NOMO-1 treated with DMSO at 0.1 percent for 48 hours (cell line): ENCODE results near the gene UROC1.

Source experiments
- DNase-seq: peaks from one replicate; lab custom pipeline; 2025; ENCODE audit not compliant: unreplicated experiment; lab: John Stamatoyannopoulos, UW

Gene UROC1

DNA sequence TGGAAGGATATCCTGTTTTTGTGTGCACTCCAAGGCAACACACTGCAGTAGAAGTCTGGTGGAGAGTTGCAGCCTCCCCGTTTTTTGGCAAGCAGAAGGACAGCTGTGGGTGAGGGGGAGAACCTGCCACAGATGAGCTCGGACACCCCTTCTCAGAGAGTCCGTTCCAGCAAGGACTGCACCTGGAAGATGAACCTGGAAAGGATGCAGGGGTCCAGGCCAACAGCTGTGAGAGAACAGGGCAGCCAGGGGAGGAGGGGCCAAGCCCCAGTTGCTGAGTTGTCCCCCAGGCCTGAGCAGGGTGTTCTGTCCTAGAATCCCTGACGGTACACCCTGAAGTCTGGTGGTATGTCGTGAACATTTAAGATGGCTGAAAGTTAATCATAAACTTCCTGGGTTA is 72.1 kb downstream of the UROC1 start:
- no peak for DNase-seq

GRCh38 chr3:126442856-126443242 is 74.7 kb downstream of the UROC1 start:
- DNase-seq, result no peak

DNA sequence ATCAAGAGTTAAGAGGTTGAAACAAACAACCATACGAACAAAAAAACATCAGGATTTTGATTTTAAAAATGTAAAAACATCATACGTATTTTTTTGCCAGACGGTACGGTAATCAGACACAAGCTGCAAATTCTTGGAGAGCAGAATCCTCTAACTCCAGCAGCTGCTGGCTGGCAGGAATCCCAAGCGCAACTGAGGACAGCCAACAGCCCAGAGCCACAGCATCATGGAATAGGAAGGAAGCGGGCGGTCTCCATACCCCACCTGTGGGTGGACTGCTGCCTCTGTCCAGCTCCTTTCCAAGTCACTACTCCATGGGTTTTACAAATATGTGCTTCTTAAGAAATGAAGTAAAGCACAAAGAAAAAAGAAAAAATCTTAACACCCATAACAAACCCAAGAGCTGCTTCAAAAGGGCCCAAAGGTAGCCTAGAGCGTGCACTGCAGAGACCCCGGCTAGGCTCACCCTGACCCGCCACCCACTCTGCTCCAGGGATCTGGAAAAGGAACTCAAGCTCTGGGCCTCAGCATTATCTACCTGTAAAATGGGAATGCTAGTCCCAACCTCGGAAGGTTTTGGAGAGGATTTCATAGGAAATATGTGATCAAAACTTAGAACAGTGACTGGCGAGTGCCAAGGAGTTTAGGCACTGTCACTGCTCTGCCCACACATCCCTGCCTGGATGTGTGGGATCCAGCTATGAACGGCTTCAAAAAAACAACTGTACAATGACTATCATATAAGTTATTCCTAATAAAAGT is 75.3 kb downstream of the UROC1 start:
- DNase-seq, result no peak

DNA sequence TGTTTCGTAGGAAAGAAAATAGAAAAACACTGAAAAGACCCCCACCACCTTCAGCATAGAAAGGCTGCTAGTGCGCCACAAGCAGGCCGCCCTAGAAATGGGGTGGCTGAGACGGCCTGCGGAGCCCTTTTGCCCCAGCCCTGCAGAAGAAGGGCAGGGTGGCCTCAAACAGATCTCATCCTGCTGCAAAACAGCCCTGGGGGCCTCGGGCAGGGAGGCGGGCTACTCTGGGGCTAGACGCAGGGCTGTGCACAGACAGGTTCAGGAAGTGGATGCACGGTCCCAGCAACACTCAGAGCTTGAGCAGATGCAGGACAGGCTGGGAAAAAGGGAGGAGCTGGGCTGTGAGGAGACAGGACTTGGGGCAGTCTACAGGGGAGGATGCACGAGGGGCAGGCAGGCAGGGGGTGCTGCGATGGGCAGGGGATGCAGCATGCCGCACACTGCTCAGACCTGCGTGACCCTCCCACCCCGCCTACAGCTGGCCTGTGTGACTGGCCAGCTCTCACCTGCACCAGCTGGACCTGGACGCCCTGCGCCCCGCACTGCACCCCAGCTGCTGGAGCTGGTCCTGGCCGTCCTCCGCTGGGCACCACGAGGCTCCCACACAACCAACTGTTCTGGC is 76.2 kb downstream of the UROC1 start:
- no peak for DNase-seq

DNA sequence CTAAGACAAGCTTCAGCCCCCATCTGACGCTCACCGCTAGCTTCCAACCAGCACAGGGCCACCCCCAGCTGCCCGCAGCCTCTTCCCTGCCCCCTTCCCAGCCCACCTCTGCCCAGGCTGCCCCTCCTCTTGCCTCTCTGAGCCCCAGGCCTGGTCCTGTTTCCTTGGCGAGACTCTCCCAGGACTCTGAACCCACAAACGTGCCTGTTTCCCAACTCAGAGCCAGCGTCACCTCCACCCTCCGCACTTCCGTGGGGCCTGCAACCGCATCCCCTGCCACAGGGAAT is 76.9 kb downstream of the UROC1 start:
- no peak for DNase-seq

DNA sequence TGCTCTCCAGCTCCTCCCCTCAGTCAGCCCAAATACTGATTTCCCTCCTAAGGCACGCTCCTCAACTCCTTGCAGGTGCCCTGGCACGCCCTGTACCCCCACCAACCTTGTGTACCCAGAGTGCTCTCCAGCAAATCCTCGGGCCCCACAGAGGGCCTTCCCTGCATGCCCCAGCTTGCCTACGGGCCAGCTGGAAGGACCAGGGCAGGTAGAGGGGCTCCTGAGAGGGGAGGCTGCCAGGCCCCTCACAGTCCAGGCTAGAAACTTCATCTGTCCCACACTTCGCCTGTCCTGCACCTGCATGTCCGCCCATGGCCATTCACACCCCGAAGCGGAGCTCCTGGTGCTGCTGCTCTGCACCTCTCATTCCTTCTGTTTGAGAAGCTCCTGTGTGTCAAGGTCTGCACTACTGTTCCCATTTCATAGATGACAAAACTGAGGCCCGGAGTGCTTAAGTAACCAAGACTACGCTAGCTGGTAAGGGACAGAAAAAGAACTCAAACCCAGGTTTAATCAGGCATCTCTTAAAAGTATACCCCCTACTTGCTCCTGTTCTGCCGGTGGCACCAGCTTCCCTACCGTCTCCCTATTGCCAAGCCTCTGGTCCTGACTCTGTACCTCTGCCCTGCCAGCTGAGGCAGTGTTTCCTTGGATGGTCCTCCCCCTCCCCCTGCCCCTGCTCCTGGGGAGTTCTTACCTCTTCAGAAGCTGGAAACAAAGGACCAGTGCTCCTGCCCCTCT is 77.4 kb downstream of the UROC1 start:
- no peak for DNase-seq

DNA sequence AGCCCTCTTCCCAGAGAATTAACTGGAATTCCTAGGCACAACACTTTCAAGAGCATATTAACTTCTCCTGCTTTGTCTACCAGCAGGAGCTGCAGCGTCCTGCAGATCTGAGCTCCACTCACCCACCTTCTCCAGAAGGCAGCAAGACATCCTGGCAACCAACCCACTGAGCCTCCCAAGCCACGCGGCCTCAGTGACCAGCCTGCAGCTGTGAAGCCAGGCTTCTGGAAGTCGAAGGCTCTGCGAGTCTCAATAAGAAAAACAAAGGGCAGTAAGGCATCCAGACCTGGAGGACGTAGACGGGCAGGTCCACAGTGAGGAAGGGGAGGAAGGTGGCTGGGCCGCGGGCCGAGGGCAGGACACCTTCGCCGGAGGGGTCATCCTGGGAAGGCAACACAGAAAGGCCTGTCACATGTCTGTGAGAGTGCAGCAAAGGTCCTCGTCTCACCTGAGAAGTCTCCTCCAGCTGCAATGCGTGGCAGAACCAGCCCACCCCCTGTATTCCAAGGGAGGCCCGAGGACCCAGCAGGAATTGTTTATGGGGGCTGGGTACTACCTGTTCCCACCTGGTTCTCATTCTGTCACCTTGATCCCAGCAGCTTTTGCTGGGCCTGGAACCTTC is 78.1 kb downstream of the UROC1 start:
- no peak for DNase-seq

DNA sequence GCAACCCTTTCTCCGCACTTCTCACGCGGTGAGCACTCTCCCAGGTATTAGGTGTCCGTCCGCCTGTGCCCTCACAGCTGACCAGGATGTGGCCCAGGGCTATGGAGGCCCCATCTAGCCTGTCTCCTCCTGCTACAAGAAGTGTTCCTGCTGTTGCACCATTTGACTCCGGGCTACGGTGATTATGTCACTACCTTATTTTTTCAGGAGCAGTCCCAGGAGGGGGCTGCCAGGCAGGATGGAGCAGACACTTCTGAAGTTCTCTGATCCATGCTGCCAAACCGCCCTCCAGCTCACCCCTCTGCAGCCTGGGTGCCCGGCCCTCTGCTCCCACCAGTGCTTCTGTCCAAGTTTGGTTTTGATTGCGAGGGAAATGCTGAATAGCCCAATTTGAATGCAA is 78.8 kb downstream of the UROC1 start:
- no peak for DNase-seq

DNA sequence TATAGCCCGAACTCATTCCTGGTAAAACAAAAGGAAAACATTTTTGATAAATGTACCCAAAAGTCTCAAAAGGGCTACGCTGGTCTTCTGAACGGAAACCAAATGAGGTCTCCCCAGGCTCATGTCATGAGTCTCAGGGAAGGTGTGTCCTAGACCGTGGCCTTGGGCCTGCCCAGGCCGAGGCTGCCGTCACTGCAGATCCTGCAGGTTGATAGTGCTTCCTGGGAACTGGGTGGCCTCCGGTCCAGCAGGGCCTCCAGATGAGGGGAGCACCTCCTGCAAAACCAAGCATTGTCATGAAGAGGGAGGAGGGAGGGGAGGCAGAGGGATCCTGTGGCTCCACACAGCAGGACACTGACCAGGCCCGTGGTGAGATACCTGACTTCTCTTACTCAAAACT is 79.4 kb downstream of the UROC1 start:
- DNase-seq, result no peak

GRCh38 chr3:126436826-126437717 is 80.5 kb downstream of the UROC1 start:
- DNase-seq, result no peak

- DNase-seq, result no peak
Observed at GRCh38 chr3:126435456-126436315, 81.9 kb downstream of the UROC1 start.

DNA sequence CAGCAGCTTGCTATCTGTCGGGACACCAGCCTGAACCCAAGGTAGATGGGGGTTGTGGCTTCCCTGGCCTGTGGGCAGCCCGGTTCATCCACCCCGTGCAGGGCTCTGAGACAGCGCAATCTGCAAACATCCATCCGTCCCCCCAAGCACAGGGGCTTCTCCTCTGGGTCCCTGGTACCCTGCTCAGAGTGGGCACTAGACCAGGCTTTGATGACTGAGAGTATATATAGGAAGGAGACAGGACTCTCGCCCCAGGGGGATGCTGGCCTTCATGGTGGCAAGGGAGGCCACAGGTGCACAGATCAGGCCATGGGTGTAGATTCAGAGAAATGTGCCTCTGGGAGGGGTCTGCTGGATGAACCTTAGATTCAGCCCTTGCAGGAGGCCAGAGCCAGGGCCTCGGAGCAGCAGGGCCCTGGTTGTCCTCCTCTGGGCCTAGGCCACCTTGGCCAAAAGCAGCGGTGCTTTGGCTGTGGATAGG is 82.6 kb downstream of the UROC1 start:
- DNase-seq, result no peak

DNA sequence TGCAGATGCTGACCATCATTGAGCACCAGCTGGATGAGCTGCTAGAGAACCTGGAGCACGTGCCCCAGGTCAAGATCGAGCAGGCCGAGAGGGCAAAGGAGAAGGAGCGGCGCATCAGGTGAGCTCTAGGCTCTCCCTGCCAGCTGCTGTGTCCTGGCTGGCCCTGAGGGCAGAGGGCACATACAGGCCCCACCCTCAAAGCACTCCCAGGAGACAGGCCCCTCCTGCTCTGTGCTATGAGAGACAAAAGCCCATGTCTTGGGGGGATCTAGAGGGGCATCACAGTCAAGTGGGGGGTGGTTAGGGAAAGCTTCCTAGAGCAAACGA is 83.3 kb downstream of the UROC1 start:
- DNase-seq, result no peak

GRCh38 chr3:126433496-126434263 is 83.9 kb downstream of the UROC1 start:
- DNase-seq, result no peak

DNA sequence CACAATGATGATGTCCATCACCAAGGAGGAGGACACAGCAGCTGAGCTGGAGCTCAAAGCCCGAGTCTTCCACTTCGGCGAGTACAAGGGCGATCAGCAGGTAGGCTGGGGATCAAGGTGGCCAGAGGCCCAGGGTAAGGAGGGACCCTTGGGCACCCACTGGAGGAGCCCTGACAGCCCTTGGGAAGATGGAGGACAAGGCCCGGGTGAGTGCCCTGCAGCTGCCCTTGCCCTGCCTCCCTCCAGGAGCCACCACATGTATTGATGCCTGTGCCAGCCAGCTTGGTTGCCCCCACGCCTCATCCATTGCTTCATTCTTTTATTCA is 84.5 kb downstream of the UROC1 start:
- no peak for DNase-seq

DNA sequence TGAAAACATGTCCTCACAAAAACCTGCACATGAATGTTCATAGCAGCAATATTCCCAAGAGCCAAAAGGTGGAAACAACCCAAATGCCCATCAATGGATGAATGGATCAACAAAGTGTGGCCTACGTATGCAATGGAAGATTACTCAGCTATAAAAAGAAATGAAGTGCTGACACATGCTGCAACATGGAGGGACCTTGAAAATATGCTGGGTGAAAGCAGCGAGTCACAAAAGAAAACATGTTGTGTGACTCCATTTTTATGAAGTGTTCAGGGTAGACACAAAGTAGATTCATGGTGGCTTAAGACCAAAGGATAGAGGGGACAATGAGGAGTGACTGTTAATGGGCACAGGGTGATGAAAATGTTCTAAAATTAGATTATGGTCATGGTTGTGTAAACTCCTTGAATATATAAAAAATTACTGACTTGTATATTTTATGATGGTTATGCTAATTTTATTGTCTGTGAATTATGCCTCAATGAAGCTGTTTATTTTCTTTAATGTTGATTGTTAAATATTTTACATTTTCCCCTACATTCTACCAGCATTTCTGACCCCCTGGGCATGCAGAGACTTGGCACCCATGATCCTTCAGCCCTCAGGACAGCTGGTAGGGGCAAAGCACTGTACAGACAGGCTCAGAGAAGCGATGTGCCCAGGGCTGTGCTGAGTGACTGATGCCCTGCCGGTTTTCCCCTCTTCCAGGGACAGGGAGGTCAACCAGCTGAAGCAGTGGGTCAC is 85.0 kb downstream of the UROC1 start:
- no peak for DNase-seq
